Activated CD8-positive, alpha-beta memory T cell treated with anti-CD3 and anti-CD28 coated beads for 36 hours (primary cell): ENCODE measurements around the gene PI16. TPM values are rescaled to one million over a fixed set of nuclear protein-coding genes. Genes with fewer than 3 reads are reported as not detected.
"Not testable (repeated sequence)": the region's sequence is repeated elsewhere in the genome, so short reads cannot be mapped to it uniquely, and the experiment has no call there.

Experiments used
- CTCF ChIA-PET: fragments of 350-600 bp; sonication (Branson Sonifier 250); formaldehyde crosslinking; loops from one replicate; lab custom pipeline; 2021; ENCODE audit warnings: antibody characterized with exemption; lab: Charles Lee
- POLR2A ChIA-PET: fragments of 350-600 bp; sonication (Branson Sonifier 250); formaldehyde crosslinking; loops from one replicate; lab custom pipeline; 2021; ENCODE audit warnings: antibody characterized with exemption; lab: Charles Lee
- total RNA-seq, 2 experiments: library from RNA; stranded (reverse); gene quantifications; one replicate each; pipeline ENCODE4 v1.2.3, GENCODE V29; 2021

The PI16 gene
- total RNA-seq, 2 experiments from 2014 or later, result 0.23 TPM; not detected in 1

DNA sequence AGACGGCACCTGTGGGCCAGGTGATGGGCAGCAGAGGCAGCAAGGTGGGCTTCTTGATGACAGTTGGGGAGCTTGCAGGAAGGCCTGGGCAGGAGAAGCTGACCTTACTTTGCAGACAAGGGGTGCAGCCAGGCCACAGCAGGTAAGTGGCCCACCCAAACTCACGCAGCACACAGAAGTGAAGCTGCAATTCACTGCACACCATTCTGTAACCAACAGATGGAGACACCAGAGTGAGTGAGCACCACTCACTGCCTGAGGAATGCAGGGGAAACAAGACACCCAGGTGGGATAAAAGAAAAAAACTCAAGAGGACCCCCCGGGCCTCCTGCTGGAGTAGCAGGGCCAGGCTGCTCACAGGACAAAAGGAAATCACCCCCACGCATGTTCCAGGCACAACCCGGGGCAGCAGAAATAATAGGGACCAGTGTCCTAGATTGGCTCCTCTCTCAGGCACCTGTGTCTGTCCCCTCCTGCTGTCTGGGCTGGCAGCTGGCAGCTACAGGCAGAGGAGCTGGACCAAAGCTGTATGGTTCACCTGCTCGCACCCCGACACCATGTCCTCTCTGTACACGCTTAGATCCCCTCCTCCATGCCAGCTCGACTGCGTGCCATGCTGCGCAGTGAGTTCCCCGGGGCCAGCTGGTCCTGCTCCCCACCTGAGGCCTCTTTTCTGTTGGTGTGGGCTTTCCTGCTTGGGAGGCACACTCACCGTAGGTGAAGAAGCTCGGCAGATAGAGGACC, 26.5 kb downstream of the PI16 start:
- POLR2A ChIA-PET, result interaction anchor here (0.6 kb wide), 1 partner anchor 37 kb away, joined by 3 read pairs; no protein-coding TSS in a partner anchor
- CTCF ChIA-PET, result interaction anchor here (1.4 kb wide), 1 partner anchor 37 kb away, joined by 3 read pairs; no protein-coding TSS in a partner anchor

DNA sequence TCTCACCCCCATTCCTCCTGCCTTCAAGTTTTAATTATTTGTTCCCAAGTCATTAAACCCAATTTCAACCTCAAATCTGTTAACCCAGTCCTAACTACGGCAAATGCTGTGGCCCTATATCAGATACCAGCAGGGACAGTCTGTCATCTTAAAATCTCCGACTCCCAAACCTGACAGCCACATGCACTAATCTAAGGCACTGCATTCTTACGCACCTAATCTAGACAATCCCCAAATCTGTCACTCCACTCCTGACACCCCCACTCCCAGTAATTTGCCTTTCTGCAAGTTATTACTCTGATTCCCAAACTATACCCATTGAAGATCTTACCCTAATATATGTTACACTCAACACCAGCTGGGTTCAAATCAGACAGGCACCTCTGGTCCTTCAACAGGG, 29.0 kb downstream of the PI16 start:
- CTCF ChIA-PET, result no interaction called here
- POLR2A ChIA-PET, result no interaction called here

DNA sequence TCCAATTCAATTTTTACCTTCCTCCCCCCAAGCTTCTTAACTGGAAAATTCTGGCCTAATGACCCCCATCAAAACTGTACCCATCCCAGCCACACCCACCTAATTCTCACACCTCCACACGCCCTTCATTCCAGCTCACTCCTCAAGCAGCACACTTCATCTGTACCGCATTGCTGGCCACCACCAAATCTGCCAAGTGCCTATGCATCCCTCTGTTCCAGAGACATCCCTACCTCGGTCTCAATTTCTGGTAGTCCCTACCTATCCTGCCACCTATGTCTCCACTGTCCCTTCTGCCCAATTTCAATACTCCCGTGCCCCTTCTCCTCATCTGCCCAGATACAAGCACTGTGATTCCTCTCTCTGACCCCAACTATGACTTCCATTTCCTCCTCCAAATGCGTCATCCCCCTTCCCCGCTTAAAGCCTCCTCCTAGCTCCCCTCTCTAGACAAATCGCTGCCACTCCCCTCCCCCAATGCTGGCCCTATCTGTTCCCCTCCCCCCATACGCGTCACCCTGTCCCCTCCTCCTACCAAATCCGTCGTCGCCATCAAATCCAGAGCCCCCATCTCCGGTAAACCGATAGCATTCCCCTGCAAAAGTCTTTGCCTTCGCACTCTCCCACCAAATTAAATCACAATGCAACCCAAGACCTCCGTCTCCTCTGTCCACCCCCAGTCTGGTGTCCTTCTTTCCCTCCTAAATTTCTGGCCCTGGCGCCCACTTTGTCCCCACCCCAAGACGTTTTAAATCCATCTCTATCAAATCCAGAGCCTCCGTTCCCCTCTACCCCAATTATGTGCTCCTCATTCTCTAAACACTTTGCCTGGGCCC, 30.3 kb downstream of the PI16 start:
- CTCF ChIA-PET, result interaction anchor here (0.5 to 1.5 kb wide), 5 partner anchors 21 to 167 kb away, joined by 4 to 10 read pairs (median 4); partner anchors contain the start of genes C6orf89 and FGD2
- POLR2A ChIA-PET, result interaction anchor here (0.6 to 0.9 kb wide), 2 partner anchors 59 to 225 kb away, joined by 3 read pairs; no protein-coding TSS in a partner anchor

DNA sequence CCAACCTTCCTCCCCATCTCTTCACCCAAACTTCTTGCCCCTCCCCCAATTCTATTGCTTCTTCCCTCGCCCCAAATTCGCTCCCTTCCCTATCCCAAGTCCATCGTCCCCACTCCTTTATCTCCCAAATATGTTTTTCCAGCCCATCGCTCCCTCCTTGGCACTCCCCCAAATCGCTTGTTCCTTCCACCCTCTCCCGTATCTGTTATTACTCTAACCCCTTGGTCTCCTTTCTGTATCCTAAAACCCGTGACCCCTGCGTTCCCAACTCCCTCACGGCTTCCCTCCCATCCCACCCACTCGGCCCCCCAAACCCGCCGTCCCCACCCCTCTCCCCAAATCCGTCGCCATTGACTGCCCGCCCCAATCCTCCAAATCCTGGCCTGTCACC, 30.9 kb downstream of the PI16 start:
- ChIA-PET CTCF (interaction anchor here (1.0 to 1.5 kb wide), 7 partner anchors 20 to 225 kb away, joined by 3 to 10 read pairs (median 4); partner anchors contain the start of genes C6orf89 and FGD2), POLR2A (interaction anchor here (0.5 to 1.6 kb wide), 10 partner anchors 33 to 1498 kb away, joined by 3 to 13 read pairs (median 4); partner anchors contain the start of genes C6orf89, PIM1 and PPIL1)

DNA sequence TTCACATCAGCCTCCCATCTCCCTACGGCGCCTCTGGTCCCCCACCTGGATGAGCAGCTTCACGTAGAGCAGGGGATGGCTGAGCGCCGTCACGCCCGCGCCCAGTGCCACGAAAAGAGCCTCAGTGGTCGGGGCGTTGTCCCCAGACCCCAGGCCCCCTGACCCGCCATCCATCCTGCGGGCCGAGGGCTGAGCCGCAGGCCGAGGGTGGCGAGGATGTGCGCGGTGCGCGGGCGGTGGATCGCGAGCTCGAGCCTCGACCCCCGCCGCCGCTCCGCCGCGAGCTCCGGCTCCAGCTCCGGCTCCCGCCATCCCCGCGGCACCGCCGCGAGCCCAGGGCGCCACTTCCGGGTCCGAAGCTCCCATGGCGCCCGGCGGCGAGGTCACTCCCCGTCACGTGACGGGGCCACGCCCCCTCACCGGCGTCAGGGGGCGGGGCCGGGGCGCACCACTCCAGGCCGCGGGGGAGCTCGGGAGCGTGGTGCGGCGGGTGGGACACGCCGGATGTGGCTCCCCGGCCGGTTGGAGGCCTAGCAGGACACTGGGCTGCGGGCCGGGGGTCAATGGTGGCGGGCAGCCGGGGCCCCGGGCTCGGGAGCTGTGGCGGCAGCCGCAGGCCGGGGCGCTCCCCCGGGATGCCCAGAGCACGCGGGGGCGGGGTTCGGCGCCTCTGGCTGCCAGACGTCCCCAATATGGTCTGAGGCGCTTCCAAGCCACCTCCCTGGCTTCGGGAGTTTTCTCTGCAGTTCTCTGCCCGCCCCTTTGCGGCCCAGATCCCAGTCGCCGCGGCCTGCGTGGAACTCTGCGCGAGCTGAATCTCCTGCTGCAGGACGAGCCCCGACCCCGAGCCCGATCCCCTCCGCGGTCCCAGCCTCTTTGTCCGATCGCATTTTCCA, 31.5 kb downstream of the PI16 start, which contains the start of gene MTCH1:
MTCH1 (minus strand) TSS at position 389 of the 896 bp plus-strand sequence; CDS start at position 366, 23 bp downstream.
- POLR2A ChIA-PET, result interaction anchor here (0.5 to 1.6 kb wide), 12 partner anchors 19 to 1498 kb away, joined by 3 to 13 read pairs (median 4); partner anchors contain the start of genes C6orf89, FGD2, PIM1 and PPIL1
- CTCF ChIA-PET, result interaction anchor here (0.8 to 1.5 kb wide), 8 partner anchors 20 to 224 kb away, joined by 3 to 10 read pairs (median 4); partner anchors contain the start of genes C6orf89 and FGD2

DNA sequence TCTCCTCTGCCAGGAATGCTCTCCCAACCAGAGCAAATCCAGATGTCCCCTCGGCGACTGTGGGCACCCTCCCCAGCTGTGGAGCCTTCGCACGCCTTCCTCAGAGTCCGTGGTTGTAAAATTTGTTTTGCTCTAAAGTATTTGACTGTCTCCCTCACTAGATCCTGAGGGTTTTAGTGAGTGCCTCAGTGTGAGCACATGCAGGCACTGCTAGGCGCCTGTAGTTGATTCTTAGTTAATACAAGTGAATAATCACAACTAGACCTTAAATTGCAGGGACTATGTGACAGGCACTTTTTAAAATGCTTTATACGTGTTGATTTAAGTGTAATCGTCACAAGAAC, 32.1 kb downstream of the PI16 start:
- ChIA-PET POLR2A (interaction anchor here (0.8 to 1.6 kb wide), 8 partner anchors 18 to 182 kb away, joined by 3 to 13 read pairs (median 4); partner anchors contain the start of genes C6orf89, FGD2, PIM1 and PPIL1), CTCF (interaction anchor here (0.8 to 1.5 kb wide), 8 partner anchors 19 to 223 kb away, joined by 3 to 10 read pairs (median 4); partner anchors contain the start of genes C6orf89 and FGD2)

DNA sequence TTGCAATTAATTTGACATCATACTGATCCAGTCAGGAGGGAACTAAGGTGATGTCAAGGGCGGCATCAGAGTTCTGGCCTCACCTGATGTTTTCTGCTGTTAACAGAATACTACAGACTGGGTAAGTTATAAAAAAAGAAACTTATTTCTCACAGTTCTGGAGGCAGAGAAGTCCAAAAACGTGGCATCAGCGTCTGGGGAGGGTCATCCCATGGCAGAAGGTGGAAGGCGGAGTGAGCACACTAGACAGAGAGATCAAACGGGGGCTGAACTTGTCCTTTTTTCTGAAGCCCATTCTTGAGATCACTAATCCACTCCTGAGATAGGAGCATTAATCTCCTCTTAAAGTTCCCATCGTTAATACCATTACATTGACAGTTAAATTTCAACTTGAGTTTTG, 34.7 kb downstream of the PI16 start:
- ChIA-PET POLR2A (interaction anchor here (0.6 kb wide), 1 partner anchor 434 kb away, joined by 3 read pairs; no protein-coding TSS in a partner anchor), CTCF (interaction anchor here (1.7 kb wide), 1 partner anchor 29 kb away, joined by 7 read pairs; no protein-coding TSS in a partner anchor)

DNA sequence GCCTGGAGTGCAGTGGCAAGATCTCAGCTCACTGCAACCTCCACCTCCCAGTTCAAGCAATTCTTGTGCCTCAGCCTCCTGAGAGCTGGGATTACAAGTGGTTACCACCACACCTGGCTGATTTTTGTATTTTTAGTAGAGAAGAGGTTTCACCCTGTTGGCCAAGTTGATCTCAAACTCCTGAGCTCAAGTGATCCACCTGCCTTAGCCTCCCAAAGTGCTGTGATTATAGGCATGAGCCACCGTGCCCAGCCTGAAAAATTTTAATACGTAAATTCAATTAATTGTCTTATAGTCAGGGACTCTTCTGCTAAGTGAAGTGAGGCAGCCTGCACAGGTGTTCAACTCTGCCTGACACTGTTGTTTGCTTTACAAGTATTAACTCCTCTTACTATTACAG, 35.9 kb downstream of the PI16 start:
- CTCF ChIA-PET, result interaction anchor here (1.7 kb wide), 1 partner anchor 27 kb away, joined by 7 read pairs; no protein-coding TSS in a partner anchor
- POLR2A ChIA-PET, result not testable (repeated sequence)

DNA sequence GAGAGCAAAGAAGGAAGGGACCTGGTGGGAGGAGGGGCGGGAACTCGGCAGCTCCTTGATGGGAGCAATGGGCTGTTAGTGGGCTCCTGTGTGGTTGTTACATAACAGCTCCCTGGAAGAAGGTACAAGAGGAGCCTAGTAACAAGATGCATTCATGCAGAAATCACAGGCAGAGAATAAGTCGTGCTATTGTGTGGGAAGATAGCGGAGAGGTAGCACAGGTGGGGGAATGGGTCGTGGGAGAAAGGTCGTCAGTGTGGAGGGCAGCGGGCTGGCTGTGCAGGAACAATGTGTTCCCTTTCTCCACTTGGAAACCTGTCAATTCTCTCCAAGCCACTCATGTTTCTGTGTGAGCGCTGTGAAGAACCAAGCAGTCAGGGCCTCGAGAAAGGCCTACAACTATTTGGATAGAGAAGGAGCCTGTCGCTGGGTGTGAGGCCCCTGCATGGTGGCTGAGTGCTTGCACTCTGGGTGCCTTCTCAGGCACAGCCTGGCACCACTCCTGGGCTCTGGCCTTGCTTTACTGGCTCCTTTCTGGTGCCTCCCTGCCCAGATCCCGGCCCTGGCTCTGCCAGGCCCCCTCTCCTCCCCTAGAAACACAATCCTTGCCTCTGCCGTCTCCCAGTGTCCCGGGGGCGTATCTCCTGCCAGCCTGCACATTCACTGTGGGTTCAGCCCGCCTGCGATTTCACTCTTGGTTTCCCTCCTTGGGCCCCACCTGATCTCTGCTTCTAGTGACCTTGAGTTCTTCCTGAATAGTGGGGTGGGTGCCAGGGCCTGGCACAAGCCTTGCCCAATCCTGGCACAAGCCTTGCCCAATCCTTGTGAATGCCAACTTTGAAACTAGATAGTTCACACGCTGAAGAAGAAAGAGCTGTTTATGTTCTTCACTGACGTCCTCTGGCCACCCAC, 43.5 kb downstream of the PI16 start:
- ChIA-PET POLR2A (no interaction called here), CTCF (no interaction called here)

DNA sequence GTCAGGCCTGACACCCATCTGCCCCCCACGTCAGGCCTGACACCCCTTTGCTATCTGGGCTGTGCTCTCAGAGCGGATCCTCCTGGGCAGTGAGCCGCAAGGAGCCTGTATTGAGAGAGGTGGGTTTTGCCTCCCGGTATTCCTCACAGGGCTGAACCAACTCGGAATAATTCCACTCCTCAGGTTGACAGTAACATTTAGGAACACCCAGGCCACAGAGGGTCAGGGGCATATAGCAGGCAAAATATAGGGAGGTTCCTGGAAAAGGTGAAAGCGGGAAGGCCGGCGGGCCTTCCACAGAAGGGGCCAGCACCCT, 44.1 kb downstream of the PI16 start:
- CTCF ChIA-PET, result no interaction called here
- POLR2A ChIA-PET, result no interaction called here

DNA sequence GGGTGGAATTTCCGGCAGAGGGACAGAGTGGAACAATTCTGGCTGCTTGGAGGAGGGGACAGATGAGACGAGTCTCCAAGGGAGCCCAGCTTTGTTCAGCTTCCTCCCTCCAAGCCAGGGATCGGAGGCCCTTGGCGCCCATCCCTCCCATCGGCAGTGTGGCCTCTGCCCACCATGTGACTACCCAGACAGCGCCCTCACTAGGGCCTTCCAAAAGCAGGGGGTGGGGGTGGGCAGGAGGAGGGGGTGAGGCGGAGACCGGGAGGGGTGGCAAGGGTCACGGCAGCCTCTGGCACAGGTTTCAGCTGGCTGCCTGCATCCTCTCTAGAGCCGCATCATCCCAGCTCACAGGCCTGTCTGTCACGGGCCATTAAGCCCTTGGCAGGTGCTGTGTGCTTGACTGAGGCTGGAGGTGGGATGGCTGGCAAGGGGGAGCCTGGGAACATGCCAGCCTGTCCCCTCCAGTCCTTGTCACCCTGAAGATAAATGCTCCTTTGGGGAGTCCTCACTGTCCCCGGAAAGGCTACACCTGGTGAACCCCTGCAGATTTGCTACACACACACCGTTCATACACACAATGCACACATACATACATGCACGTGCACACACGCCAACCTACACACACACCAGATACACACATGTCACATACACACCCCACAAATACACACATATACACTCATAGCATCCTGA, 44.7 kb downstream of the PI16 start:
- ChIA-PET POLR2A (no interaction called here), CTCF (no interaction called here)

DNA sequence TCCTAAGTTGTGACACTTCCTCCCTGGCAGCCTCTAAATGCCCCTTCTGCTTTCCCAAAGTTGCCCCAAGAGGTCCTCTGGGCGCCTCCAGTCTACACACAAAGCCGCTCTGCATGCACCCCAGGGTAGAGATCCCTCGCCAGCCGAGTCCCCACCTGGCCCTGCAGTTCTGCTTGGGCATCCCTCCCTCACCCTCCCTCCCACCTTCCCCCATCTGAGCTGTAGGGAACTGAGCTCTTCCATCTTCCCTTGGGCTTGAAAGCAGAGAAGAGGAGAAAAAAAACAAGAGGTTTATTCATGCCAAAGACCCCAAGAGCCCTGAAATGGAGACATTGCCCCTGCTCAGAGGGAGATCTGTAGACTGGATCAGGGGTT, 45.2 kb downstream of the PI16 start:
- POLR2A ChIA-PET, result interaction anchor here (0.6 kb wide), 1 partner anchor 103 kb away, joined by 3 read pairs; no protein-coding TSS in a partner anchor
- CTCF ChIA-PET, result no interaction called here

DNA sequence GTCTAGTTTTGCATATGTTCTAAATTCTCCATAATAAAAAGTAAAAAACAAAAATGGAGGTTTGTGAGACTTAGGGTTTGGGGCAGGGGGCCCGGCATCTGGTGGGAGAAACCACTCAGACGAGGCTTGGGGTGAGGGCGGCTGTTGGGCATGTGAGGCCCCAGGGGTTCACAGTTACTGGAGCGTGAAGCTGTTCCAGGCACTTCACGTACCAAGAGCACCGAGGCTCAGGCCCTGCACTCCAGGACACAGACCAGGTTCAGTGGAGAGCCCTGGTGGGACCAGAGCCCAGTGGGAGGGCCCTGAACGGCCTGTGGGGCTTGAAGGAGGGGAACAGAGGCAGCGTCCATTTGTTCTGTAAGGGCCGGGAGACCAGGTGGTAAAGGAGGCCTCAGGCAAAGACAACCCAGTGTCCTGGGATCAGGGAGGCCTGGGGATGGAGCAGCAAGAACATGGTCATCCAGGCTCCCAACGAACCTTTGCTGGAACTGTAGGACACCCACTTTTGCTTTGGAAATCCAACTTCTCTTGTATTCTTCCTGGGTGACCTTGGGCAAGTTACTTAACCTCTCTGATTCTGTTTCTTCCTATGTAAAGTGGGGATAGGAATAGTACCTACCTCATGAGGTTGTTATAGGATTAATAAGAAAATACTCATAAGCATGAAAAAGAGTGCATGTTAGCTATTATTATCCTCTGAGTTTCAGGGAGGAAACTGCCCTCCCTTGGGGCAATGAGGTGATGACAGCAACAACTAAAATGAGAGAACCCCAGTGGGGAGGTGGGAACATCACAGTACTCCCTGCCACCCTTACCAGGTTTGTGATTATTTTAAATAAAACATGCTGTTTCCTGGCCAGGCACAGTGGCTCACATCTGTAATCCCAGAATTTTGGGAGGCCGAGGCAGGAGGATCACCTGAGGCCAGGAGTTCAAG, 49.8 kb downstream of the PI16 start:
- POLR2A ChIA-PET, result interaction anchor here (1.9 kb wide), 1 partner anchor 18 kb away, joined by 5 read pairs; the partner anchor contains the start of gene MTCH1
- CTCF ChIA-PET, result no interaction called here

DNA sequence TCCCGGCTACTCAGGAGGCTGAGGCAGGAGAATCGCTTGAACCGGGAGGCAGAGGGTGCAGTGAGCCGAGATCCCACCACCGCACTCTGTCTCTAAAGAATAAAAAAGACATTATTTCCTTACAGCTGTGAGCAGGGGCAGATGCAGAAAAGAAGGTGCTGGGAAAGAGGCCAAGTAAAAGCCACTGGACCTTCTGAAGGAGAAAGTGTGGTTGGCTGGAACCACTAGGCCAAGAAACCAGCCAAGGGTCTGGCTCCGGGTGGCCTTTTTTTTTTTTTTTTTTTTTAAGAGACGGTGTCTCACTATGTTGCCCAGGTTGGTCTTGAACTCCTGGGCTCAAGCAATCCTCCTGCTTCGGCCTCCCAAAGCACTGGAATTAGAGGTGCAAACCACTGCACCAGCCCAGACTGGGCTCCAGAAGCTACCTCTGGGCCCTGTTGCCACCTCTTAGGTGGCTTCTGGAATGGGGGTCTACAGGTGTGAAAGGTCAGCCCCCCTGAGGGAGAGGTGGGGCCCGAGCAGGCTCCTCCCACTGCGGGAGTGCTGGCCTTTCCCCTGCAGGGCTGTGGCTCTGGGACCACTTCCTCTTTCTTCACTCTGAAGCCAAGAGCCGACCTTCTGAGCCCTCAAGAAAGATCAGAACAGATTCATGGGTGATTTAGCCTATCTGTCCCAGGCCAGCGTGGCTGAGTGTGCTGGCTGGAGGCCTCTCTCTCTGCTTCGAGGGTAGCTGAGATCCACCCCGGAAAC, 50.7 kb downstream of the PI16 start, which contains the start of gene FGD2:
FGD2 (plus strand) TSS at position 595 of the 750 bp plus-strand sequence. CDS start 163 bp downstream, outside the sequence.
- CTCF ChIA-PET, result interaction anchor here (0.5 to 3.2 kb wide), 4 partner anchors 13 to 204 kb away, joined by 3 to 27 read pairs (median 4); partner anchors contain the start of gene MTCH1
- POLR2A ChIA-PET, result interaction anchor here (1.9 kb wide), 1 partner anchor 19 kb away, joined by 5 read pairs; the partner anchor contains the start of gene MTCH1
